Ishikawa (cell line): ENCODE results near the gene AP1B1.

Source experiments
- CEBPB ChIP-seq: IDR thresholded peaks from 2 replicates; pipeline ENCODE4 v1.6.1; 2012
- CREB1 ChIP-seq: IDR thresholded peaks from 2 replicates; pipeline ENCODE4 v1.6.1; 2012; ENCODE audit warnings: low read depth
- EGR1 ChIP-seq: IDR thresholded peaks from 2 replicates; pipeline ENCODE4 v1.6.1; 2012
- EP300 ChIP-seq: IDR thresholded peaks from 2 replicates; pipeline ENCODE4 v1.6.1; 2012; ENCODE audit warnings: borderline replicate concordance
- FOXM1 ChIP-seq: IDR thresholded peaks from 2 replicates; pipeline ENCODE4 v1.6.1; 2012; ENCODE audit warnings: low read depth, borderline replicate concordance
- MAX ChIP-seq: IDR thresholded peaks from 2 replicates; pipeline ENCODE4 v1.6.1; 2012
- RAD21 ChIP-seq: IDR thresholded peaks from 2 replicates; pipeline ENCODE4 v1.6.1; 2012; ENCODE audit warnings: low read depth
- TAF1 ChIP-seq: IDR thresholded peaks from 2 replicates; pipeline ENCODE4 v1.6.1; 2012; ENCODE audit warnings: low read depth, mild to moderate bottlenecking
- TCF12 ChIP-seq: IDR thresholded peaks from 2 replicates; pipeline ENCODE4 v1.6.1; 2012; ENCODE audit warnings: low read depth
- USF1 ChIP-seq: IDR thresholded peaks from 2 replicates; pipeline ENCODE4 v1.6.1; 2012
- YY1 ChIP-seq: IDR thresholded peaks from 2 replicates; pipeline ENCODE4 v1.6.1; 2012; ENCODE audit warnings: low read depth
- ZBTB7A ChIP-seq: IDR thresholded peaks from 2 replicates; pipeline ENCODE4 v1.6.1; 2012; ENCODE audit warnings: low read depth
- TF ChIP-seq, protein P1 (sequence below): IDR thresholded peaks from 2 replicates; pipeline ENCODE4 v1.6.1; 2012; ENCODE audit warnings: low read depth, mild to moderate bottlenecking

DNA sequence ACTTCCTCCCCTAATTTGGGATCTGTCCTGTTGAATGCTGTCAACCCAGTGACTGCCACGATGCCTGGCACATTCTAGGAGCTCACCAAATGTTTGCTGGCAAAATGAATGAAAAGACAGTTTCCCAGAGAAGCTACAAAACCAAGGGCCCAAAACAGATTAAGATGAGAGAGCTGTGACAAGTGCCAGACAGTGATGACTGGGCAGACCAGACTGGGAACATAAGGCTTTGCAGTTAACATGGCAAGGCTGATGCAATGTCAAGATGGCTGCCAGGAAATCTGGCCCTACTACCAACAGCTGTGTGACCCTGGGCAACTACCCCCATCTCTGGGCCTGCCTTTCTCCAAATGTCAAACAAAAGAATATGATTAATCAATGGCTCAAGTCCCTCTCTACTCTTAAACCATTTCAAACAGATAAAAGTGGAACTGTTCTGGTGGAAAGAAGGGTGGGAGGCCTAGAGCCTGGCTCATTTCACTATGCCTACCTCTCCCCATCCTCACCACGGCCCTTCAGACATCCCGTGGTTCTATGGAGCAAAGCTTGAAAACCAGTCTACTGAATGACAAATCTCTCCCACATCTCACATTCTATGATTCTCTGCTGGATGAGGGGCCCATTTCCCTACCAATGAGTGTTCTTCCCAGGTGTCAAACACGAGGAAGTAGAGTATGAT is 12.8 kb downstream of the AP1B1 start:
- TF ChIP-seq RAD21 (no peak), CEBPB (no peak), EGR1 (no peak), ZBTB7A (no peak), EP300 (no peak), TAF1 (no peak), FOXM1 (no peak), MAX (no peak), YY1 (no peak), TCF12 (no peak), USF1 (no peak), CREB1 (no peak)
- TF ChIP-seq, protein P1, sequence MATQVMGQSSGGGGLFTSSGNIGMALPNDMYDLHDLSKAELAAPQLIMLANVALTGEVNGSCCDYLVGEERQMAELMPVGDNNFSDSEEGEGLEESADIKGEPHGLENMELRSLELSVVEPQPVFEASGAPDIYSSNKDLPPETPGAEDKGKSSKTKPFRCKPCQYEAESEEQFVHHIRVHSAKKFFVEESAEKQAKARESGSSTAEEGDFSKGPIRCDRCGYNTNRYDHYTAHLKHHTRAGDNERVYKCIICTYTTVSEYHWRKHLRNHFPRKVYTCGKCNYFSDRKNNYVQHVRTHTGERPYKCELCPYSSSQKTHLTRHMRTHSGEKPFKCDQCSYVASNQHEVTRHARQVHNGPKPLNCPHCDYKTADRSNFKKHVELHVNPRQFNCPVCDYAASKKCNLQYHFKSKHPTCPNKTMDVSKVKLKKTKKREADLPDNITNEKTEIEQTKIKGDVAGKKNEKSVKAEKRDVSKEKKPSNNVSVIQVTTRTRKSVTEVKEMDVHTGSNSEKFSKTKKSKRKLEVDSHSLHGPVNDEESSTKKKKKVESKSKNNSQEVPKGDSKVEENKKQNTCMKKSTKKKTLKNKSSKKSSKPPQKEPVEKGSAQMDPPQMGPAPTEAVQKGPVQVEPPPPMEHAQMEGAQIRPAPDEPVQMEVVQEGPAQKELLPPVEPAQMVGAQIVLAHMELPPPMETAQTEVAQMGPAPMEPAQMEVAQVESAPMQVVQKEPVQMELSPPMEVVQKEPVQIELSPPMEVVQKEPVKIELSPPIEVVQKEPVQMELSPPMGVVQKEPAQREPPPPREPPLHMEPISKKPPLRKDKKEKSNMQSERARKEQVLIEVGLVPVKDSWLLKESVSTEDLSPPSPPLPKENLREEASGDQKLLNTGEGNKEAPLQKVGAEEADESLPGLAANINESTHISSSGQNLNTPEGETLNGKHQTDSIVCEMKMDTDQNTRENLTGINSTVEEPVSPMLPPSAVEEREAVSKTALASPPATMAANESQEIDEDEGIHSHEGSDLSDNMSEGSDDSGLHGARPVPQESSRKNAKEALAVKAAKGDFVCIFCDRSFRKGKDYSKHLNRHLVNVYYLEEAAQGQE, result no peak
